Stimulated activated CD4-positive, alpha-beta T cell treated with anti-CD3 and anti-CD28 coated beads, Interleukin-15, amount 100 ng/mL, for 48 hours (primary cell): ENCODE measurements around the gene USP7.
"Not testable (repeated sequence)": the region's sequence is repeated elsewhere in the genome, so short reads cannot be mapped to it uniquely, and the experiment has no call there.

Source experiments
- DNase-seq, 2 donors: peaks; one replicate each; pipeline ENCODE4 v3.0.0-alpha.2; 2020; ENCODE audit warnings: low read depth in 2 of 2

Gene USP7

GRCh38 chr16:8972843-8973586 lies 9.3 kb upstream of the USP7 start:
- no peak for DNase-seq

GRCh38 chr16:8971416-8971815 lies 7.7 kb upstream of the USP7 start:
- no peak for DNase-seq

GRCh38 chr16:8969202-8969897 lies 5.6 kb upstream of the USP7 start:
- not testable (repeated sequence) for DNase-seq

- not testable (repeated sequence) for DNase-seq
Observed at GRCh38 chr16:8968054-8968453, 4.3 kb upstream of the USP7 start.

GRCh38 chr16:8967132-8967821 lies 3.6 kb upstream of the USP7 start:
- no peak for DNase-seq

GRCh38 chr16:8966817-8967131 lies 3.1 kb upstream of the USP7 start:
- DNase-seq = no peak

GRCh38 chr16:8964462-8964861 lies 756 bp upstream of the USP7 start:
- no peak for DNase-seq

GRCh38 chr16:8963010-8963820 lies 491 bp downstream of the USP7 start:
- DNase-seq = no peak

- DNase-seq = no peak
Observed at GRCh38 chr16:8962393-8963009, 1.2 kb downstream of the USP7 start.

- DNase-seq = no peak
Observed at GRCh38 chr16:8961811-8962390, 1.8 kb downstream of the USP7 start.

GRCh38 chr16:8960788-8961109 lies 3.0 kb downstream of the USP7 start:
- DNase-seq = no peak

GRCh38 chr16:8959921-8960787 lies 3.6 kb downstream of the USP7 start:
- DNase-seq = no peak

- no peak for DNase-seq
Observed at GRCh38 chr16:8958344-8959167, 5.2 kb downstream of the USP7 start.

GRCh38 chr16:8957509-8958157 lies 6.1 kb downstream of the USP7 start:
- DNase-seq = no peak

GRCh38 chr16:8957063-8957397 lies 6.7 kb downstream of the USP7 start:
- no peak for DNase-seq

GRCh38 chr16:8956265-8957062 lies 7.2 kb downstream of the USP7 start:
- no peak for DNase-seq

GRCh38 chr16:8955828-8956227 lies 7.9 kb downstream of the USP7 start:
- no peak for DNase-seq

- DNase-seq = no peak
Observed at GRCh38 chr16:8953064-8953463, 10.6 kb downstream of the USP7 start.
